Measurements from ENCODE around the gene HDAC4.

DNA sequence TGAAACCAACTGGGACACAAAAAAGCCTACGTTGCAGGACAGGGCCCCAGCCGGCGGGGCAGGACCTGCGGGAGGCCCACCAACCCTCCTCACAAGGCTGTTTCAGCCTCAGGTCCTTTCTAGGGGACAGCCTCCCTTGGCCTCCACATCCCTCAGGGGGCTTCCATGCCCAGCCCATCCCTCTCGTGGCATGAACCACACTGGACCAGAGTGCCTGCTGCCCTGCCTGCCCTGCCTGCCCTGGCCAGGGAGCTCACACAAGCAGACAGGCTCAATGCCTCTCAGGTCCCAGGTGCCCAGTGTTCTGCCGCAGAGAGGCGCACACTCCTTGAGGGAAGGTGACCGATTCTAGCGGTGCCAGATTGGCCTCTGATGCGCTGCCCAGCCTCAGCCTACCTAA, 57.4 kb downstream of the HDAC4 start:
- TF ChIP-seq CREB1 (IDR thresholded peaks at IDR 0.05): no peak
- TF ChIP-seq POLR2A (IDR thresholded peaks at IDR 0.05; ENCODE audit: control extremely low read depth in 1 of 2, low read depth in 2 of 2, low read length in 2 of 2): no peak
- TF ChIP-seq JUN (IDR thresholded peaks at IDR 0.05; ENCODE audit: low read depth, low read length): no peak
- TF ChIP-seq CTCF (IDR thresholded peaks at IDR 0.05; ENCODE audit: control extremely low read depth in 1 of 3, insufficient read depth in 1 of 3, low read depth in 1 of 3, low read length in 3 of 3): no peak
- no peak for TF ChIP-seq RXRA (IDR thresholded peaks at IDR 0.05; ENCODE audit: insufficient read depth, low read depth, low read length)
- no peak for TF ChIP-seq RAD21 (IDR thresholded peaks at IDR 0.05 in 1 of 2, conservative IDR thresholded peaks at IDR 0.05 in 1 of 2; ENCODE audit: low read depth in 2 of 2, low read length in 2 of 2)

Measured in H1 (cell line).